ENCODE results near the gene OSBPL5. TPM values are rescaled to one million over a fixed set of nuclear protein-coding genes. Genes with fewer than 3 reads are reported as not detected.

Gene OSBPL5, protein sequence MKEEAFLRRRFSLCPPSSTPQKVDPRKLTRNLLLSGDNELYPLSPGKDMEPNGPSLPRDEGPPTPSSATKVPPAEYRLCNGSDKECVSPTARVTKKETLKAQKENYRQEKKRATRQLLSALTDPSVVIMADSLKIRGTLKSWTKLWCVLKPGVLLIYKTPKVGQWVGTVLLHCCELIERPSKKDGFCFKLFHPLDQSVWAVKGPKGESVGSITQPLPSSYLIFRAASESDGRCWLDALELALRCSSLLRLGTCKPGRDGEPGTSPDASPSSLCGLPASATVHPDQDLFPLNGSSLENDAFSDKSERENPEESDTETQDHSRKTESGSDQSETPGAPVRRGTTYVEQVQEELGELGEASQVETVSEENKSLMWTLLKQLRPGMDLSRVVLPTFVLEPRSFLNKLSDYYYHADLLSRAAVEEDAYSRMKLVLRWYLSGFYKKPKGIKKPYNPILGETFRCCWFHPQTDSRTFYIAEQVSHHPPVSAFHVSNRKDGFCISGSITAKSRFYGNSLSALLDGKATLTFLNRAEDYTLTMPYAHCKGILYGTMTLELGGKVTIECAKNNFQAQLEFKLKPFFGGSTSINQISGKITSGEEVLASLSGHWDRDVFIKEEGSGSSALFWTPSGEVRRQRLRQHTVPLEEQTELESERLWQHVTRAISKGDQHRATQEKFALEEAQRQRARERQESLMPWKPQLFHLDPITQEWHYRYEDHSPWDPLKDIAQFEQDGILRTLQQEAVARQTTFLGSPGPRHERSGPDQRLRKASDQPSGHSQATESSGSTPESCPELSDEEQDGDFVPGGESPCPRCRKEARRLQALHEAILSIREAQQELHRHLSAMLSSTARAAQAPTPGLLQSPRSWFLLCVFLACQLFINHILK
- total RNA-seq, result 19.6 TPM

DNA sequence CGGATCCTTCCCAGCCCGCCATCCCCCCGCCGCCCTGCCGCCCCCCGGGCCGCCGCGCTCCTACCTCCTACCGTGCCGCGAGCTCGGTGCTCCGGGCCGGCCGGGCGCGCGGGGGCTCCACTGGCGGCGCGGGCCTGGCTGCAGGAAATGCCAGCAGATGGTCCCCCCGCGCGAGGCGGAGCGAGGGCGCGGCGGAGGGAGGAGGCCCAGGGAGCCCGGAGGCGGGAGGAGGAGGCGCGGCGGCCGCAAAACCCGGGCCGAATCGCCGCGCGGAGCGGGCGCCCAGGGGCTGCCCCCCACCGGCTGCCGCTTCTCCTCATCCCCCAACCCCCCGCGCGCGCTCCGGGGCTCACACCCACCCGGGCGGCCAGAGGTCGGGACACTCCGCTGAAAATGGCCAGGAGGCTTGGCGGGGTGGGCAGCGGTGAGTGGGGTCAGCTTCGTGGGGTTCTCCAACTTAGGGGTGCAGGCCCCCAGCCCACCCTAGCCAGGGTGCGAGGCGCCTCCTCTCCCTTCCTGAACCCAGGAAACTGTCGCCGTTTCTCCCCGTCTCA lies at the start of gene OSBPL5:
OSBPL5 (minus strand) TSS at position 159 of the 554 bp plus-strand sequence. CDS start 36,162 bp downstream, outside the sequence.
- peak; percentile 43 for DNase-seq

DNA sequence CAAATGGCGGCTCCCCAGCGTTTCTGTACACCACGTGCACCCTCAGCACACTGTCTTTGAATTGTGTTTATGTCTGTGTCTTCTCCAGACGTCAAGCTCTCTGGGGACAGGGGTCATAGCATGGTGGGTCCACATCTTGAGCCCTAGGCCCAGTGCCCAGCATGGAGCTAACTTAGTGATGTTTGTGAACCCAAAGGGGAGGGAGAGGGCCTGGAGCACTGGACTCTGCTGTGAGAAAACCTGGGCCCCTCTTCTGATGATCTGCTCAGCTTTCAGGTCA lies 49.2 kb upstream of the OSBPL5 start:
- DNase-seq, result no peak

DNA sequence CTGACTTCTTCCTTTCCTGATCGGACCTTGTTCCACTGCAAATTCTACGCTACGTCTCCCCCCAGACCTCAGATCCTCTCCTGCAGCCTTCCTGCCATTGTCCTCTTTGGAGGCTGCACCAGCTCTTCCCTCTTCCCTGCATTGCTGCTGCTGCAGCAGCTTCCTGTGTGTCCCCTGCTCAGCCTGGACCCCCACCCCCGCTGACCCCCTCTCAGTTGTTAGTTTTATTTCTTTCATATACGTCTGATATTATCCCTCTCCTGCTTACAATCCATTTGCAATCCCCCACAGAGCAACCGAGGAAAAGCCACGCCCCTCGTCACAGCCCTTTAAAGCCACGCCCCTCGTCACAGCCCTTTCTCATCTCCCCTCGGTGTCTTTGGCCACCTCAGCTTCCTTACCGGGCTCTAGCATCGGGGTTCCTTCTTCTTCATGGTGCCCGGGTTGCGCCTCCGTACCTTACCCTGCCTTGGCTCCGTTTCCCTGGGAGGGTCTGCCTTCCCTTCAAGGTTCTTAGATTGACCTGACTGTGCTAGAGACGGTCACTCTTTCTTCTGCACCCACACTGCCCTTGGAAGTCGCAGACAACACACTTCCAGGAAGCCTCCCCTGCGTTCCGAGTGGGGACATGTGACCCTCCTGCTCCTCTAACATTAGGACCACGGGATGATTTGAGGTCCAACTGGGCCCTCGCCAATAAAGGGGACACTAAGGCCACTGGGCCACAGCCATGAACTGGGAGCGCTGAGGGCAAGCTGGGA lies 48.7 kb upstream of the OSBPL5 start:
- no peak for DNase-seq

DNA sequence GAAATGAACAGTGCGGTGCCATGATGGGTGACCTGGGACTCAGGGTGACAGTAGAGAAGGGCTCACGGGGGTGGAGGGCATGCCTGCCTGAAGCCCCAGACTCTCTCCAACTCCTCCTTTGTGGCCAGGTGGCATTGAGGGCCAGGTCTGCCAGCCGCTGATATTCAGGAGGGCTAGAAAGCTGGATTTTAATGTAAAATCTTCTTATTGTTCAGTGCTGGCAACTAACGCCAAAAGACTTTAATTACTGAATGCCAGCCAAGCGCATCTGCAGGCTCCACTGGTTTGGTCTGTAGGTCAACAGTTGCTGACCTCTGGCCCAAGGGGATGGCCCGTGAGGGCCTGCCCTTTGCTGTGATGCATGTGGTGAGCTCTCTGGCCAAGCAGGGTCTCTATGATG lies 43.2 kb upstream of the OSBPL5 start:
- DNase-seq, result no peak

DNA sequence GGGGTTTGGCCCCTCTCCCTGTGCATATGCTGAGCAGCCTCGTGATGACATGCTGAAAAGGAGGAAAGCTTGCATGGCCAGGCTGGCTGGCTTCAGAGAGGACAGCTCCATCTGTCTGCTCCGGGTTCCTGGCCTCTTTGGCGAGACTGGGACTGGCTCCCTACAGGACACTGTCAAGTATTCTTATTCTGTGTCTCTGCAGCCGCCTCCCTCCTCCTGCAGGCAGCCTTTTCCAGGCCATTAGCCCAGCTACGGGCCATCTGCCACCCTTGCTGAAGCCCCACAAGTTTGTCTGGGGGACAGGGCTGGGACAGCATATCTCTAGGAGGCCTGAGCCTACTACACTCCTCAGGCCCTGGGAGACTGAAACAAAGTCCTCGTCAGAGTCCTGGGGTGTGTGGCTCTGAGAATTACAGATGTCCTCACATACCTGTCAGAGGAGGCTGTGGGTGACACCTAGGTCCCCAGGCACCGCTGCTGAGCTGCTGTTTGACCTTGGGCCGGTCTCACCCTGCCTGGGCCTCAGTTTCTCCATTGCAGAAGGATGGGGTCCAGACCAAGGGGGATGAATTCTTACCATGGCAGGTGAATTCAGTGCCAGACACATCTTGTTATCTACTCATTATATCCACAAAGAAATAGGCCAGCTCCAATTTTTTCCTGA lies 42.5 kb upstream of the OSBPL5 start:
- no peak for DNase-seq

DNA sequence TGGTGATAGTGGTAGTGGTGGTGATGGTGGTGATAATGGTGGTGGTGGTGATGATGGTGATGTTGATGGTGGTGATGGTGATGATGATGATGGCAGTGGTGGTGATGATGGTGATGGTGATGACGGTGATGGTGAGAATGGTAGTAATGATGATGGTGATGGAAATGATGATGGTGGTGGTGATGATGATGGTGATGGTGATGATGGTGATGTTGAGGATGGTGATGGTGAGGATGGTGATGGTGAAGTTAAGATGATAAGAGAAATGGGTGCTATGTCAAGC lies 41.8 kb upstream of the OSBPL5 start:
- no peak for DNase-seq

DNA sequence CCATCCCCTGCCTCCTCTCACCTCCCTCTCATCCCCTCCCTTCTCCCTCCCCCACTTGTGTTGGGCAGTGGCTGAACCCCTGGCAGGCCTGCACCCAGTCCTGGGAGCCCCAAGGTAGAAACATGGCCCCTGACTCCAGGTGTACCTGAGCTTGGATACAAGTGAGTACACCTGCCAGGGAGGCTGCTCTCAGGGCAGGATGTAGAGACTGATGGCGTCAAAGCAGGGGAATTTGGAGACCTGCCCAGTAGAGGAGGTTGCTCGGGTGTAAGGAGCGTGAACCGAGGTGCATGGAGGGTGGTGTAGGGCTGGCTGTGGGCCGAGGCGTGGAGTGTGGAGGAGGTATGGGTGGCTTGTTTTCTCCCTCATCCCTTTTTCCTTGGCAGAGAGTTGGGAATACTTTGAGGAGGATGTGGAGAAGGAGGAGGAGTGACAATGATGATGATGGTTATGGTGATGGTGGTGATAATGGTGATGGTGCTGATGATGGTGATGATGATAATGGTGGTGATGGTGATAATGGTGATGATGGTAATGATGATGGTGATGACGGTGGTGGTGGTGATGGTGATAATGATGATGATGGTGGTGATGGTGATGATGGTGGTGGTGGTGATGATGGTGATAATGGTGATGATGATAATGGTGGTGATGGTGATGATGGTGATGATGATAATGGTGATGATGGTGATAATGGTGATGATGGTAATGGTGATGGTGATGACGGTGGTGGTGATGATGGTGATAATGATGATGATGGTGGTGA lies 41.2 kb upstream of the OSBPL5 start:
- no peak for DNase-seq

DNA sequence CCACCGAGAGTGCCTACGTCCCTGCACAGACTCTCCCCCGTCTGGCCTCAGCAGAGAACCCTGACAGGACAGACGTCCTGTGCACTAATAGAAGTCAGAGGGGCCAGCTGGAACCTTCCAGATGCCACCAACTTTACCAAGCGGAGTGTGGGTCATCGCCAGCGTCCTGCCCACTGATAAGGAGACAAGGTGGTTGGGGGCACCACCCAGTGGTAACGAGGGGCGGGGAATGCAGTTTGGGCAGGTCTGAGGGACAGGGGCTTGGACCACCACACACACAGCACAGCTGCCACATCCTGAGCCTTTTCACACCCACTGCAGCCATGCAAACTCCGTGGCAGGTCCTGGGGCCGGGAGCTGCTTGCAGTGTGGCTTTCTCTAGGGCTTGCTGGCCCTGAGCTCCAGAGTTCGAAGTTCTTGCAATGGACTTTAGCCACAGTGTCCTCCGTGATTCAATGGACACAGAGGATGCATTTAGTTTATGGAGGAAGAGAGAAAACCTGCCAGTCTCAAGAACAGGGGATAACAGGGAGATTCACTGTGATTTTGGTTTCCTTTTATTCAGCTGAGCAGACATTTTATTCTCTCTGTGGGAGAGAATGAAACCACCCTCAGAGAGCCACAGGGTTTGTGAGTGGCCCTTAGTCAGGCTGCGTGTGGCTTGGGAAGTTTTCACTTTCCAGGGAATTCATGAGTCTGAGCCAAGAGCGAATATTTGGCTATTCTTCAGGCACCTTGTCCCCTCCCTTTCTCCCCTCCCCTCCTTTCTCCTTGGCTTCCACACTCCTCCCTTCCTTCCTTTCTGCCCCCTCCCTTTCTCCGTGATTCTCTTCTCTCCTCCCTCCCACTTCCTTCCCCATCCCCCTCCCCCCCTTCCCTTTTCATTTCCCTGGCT lies 40.4 kb upstream of the OSBPL5 start:
- no peak for DNase-seq

DNA sequence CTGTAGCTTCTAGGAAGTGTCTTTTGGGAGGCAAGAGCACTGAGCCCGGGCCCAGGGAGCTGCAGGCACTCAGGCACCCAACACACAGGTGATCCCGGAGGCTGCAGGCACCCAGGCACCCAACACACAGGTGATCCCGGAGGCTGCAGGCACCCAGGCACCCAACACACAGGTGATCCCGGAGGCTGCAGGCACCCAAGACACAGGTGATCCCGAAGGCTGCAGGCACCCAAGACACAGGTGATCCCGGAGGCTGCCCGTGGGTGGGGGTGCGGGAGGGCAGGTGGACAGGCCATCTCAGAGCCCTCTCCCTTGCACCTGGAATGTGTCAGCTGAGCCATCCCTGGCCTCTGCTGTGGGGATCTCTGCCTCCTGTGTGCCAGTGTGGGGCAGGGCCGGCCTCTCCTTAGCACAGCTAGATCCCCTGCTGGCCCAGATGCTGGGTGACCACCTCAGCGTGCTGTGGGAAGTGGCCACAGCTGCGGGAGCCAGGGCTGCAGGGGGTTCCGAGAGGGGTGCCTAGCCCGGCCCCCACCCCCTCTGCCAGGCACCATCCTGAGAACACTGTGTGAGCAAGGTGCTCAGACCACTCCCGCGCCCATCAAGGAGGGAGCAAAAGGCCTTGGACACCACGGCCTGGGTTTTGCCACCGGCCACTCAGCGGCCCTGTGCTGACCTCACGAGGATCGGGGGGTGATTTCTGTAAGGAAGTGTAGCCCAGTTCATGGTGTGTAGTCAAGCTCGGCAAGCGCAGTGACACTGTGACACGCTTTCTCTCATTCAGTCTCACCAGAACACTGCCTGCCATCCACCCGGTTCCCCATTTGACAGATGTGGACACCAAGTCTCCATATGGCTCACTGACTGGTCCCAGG lies 39.3 kb upstream of the OSBPL5 start:
- no peak for DNase-seq

DNA sequence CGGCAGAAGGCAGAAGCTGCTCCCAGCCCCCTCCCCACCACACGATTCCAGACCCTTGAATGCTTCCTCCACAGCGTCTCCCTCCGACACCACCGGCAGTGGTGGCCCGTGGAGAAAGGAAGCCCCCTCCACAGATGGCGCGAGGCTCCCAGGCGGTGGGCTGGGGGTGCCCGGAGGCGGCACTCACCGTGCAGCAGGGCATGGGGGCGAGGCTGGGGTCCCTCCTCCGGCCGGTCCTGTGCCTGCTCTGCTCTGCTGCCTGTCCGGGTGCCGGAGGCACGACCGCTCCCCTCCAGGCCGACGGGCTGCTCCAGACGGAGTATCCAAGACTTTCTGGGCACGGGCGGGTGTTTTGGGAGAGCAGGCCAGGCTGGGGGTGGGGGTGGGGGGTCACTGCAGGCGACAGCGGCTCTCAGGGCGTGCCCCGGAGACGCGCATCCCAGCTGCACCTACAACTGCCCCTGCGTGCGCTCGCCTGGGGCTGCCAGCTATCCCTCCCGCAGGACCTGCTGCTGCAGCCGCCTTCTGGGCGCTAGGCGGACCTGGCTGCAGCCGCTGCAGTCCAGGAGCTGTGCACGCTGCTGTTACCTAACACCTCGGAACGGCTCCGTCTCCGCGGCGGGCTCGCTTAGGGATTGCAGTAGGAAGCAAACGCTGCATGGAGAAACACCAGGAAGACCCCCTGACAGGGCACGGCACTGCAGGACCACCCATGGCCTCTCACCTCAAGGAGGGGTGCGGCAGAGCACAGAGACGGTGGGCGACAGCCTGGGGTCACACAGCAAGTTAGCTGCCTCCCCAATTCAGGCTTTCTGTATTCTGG lies 38.3 kb upstream of the OSBPL5 start:
- no peak for DNase-seq

DNA sequence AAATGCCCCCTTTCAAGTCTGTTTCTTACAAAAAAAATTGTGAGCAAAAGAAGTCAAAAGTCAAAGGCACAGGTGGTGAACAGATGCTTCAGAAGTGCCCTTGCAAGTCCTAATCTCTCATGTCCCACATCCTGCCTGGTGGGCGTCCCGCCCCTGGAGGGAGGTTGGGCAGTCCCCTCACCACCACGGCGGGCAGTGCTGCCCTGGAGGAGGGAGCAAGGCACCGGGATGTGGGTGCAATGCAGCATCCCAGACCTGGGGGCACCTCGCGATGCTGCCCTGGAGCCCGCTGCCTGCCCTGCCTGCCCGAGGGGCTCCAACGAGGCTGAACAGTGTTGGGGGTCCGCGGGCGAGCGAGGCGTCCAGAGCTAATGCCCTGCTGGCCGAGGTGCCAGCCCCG lies 37.6 kb upstream of the OSBPL5 start:
- no peak for DNase-seq

DNA sequence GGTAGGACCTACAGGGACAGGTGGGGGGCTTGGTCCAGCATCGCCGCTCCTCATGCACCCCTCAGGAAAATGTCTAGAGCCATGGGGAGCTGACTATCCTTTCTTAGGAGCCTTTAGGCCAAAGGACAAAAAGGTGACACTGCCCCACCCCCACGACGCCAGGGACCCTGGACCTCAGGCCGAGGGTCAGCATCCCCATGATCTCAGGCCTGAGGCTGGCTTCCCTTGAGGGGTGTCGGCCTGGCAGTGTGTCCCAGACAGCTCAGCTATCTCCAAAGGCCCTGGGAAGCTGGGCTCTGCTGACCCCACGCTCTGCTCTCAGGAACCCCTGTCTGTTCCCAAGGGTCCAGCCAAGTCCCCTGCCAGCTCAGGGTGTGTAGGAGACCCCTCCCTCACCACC lies 37.2 kb upstream of the OSBPL5 start:
- DNase-seq, result no peak

DNA sequence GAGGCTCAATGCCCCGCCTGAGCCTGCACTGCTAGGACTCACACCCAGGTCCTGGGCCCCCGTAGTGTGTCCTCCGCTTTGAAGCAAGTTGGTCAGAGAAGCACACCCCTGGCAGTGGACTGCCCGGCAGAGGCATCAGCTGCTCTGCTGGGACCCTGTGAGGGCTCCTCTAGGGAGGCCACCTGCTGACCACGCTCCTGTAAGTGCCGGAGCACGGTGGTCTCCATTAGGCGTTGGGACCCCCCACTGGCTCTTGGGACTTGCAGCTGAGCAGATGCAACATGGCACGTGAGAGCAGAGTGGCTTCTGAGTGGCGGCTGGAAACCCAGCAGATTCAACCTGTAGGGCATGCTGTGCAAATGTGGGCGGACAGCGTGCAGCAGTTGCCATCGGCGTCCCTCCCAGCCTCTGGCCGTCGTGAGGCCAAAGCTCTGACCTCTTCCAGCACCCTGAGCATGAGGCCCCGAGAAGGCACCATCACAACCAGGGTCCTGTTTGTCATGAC lies 36.6 kb upstream of the OSBPL5 start:
- no peak for DNase-seq

DNA sequence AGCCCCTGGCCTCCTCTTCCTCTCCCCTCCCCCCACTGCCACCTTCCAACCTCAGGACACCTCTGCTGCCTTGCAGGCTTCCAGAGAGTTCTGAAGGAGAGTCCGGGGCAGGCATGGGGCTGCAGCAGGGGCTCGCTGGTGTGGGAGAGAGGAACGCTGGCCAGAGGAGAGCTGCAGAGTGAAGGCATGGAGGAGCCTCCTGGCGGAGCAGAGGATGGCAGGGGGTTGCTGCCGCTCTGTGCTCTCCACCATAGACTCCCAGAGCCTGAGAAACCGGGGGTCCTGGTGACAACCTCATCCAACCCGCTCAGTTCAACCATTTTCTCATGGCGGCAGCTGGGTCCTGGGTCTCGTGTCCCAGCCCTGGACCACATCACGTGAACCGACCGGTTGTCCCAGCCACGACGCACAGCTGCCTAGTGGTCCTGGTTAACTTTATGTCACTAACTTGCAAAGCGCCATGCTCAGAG lies 36.0 kb upstream of the OSBPL5 start:
- DNase-seq, result no peak

DNA sequence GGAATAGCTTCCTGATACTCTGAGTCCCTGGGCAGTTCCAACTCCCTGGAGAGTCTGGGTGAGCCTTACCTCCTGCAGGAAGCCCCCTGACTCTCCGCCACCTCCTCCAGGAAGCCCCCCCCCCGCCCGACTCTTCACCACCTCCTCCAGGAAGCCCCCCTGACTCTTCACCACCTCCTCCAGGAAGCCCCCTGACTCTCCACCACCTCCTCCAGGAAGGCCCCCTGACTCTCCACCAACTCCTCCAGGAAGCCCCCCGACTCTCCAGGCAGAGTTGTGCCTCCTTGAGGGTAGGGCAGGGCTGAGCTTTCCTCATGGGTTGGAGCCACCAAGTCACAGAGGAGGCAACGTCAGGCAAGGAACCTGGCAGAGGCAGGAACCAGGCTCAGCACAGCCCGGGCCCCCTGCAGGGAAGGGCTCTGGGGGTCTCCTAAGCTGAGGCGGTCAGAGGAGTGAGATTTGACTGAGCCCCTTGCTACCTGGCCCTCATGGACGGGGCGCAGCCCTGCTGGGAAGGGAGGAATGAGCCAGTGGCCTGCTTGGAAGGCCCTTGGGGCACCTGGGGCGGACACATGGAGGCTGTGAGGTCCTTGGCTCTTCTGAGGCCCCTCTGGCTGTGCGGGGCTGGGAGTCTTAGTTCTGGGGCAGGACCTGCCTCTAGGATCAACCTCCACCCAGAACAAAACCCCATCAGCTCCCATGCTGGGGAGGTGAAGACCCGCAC lies 35.4 kb upstream of the OSBPL5 start:
- no peak for DNase-seq

DNA sequence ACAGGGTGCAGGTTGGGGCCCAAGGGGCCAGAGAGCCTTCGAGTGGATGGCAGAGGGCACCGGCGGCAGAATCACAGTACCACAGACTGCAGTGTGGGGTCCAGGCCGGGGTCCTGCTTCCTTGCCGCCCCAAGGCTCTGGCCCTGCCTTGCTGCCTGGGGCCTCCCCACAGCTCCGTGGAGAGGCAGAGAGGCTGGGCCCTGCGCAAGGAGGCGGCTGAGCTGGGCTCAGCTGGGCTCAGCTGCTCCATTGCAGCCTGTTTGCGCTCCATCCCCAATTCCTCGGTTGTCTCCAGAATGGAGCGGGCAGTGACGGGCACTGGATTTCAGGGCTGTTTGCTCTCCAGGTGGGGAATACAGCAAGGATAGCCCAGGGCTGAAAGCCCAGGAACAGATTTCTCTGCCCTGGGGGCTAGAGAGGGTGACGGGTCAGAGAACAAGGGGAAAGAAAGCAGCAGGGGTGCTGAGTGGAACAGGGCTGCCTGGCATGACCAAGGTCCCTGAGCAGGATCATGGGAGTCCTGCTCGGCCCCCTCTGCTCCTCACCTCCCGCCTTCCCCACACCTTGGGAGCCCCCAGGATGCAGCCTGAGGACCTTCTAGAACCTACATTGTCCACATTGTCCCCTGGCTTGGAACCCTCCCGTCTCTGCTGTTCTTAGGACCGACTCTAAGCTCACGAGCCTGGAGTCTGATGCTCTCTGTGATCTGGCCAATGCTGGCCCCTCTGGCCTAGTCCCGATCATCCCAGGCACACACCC lies 34.6 kb upstream of the OSBPL5 start:
- no peak for DNase-seq

DNA sequence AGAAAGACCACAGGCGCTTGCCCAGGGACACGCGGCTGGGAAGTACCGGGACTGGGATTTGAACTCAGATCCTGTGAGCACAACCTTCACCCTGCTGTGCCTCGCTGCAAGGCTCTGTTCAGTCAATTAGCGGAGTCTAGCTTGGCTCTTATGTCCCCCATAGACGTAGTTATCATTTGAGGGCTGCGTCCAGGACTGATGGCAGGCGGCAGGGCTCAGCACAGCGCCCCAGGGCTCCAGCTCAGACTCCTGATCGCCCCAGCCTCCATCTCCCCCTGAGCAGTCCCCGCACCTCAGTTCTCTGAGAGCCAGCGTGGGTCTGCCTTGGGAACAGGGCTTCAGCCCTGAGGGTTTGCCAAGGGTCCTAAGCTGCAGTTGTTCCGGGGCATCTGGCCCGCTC lies 33.7 kb upstream of the OSBPL5 start:
- DNase-seq, result no peak
